Upper lobe of left lung (tissue), 6 donors: ENCODE measurements around the gene RASGRF2. TPM values are rescaled to one million over a fixed set of nuclear protein-coding genes. Genes with fewer than 3 reads are reported as not detected.
A peak's percentile ranks its signal among the peaks of the same experiment; 100 is the strongest.

Source experiments
- ATAC-seq, 2 donors: fragments of 200-7000 bp; cut with Tn5 transposase; one replicate each; pipeline ENCODE4 v1.9.1; 2022; ENCODE audit warnings: mild to moderate bottlenecking in 2 of 2, moderate library complexity in 2 of 2; ENCODE audit not compliant: low FRiP score in 2 of 2
- DNase-seq, 2 donors: peaks; one replicate each; pipeline ENCODE4 v3.0.0-alpha.2; 2019 to 2020
- H3K27ac ChIP-seq, 4 donors: fragments of 200-600 bp; sonication (generic); one replicate each; pipeline ENCODE4 v1.5.1; 2016 to 2019
- H3K27me3 ChIP-seq, 4 donors: fragments of 200-600 bp; sonication (generic); one replicate each; pipeline ENCODE4 v1.5.1; 2017 to 2019
- H3K36me3 ChIP-seq, 4 donors: fragments of 200-600 bp; sonication (generic); one replicate each; pipeline ENCODE4 v1.5.1; 2016 to 2019
- H3K4me1 ChIP-seq, 4 donors: fragments of 200-600 bp; sonication (generic); one replicate each; pipeline ENCODE4 v1.5.1; 2018 to 2019
- H3K4me3 ChIP-seq, 4 donors: fragments of 200-600 bp; sonication (generic); one replicate each; pipeline ENCODE4 v1.5.1; 2017 to 2019; ENCODE audit warnings: mild to moderate bottlenecking in 2 of 4, moderate library complexity in 1 of 4
- H3K9me3 ChIP-seq, 4 donors: fragments of 200-600 bp; sonication (generic); one replicate each; pipeline ENCODE4 v1.5.1; 2018 to 2019
- EP300 ChIP-seq, 4 donors: sonication (generic); formaldehyde crosslinking; IDR thresholded peaks; one replicate each; pipeline ENCODE4 v1.5.1; 2017; ENCODE audit warnings: antibody characterized with exemption in 4 of 4, control low read depth in 2 of 4
- POLR2A ChIP-seq, 4 donors: fragments of 450-650 bp; IDR thresholded peaks; one replicate each; pipeline ENCODE4 v1.5.1; 2016 to 2017; ENCODE audit warnings: antibody characterized with exemption in 4 of 4, mild to moderate bottlenecking in 2 of 4
- POLR2AphosphoS5 ChIP-seq, 2 donors: sonication (generic); formaldehyde crosslinking; IDR thresholded peaks; one replicate each; pipeline ENCODE4 v1.5.1; 2017; ENCODE audit warnings: antibody characterized with exemption in 2 of 2
- WGBS, 2 donors: methylation state at CpG; one replicate each; pipeline ENCODE4 v1.1.5; 2017 to 2018; 5-methylcytosine and 5-hydroxymethylcytosine counted together
- total RNA-seq, 6 donors: library from RNA; depleted of rRNA in 4 of 6; stranded (reverse); fragments of >200 nt in 4 of 6; gene quantifications; one replicate each; pipeline versions ENCODE4 v1.1.0 to v1.2.1, GENCODE V29; 2016 to 2021
- TF ChIP-seq, protein P1 (sequence below), 6 experiments: fragments of 450-650 bp in 4 of 6; fragments of 200-600 bp in 2 of 6; sonication (generic) in 2 of 6; IDR thresholded peaks; one replicate each; pipeline ENCODE4 v1.5.1; 2016 to 2019; ENCODE audit warnings: antibody characterized with exemption in 6 of 6
- donor health status: DM: no; HTN: no; CAD: no; lungs with moderate emphysema.
- donor health status: DM: no; HTN: yes; CAD: no; lungs with severe emphysema.

RASGRF2 gene
- total RNA-seq, 6 donors from 2014 or later: 1.5 to 10.5 (median 4.9) TPM

GRCh38 chr5:80976985-80977384, 16.8 kb downstream of the RASGRF2 start:
- no peak for DNase-seq
- 60 to 74% methylated on average over 4 of the region's 4 CpGs for WGBS, 2 donors
- H3K27ac ChIP-seq: no peak overlapping the region

GRCh38 chr5:80977764-80978163, 17.6 kb downstream of the RASGRF2 start:
- H3K27ac ChIP-seq: no peak overlapping the region
- no peaks in the 10 kb centered on the region for H3K4me1 ChIP-seq
- DNase-seq: no peak
- ATAC-seq: no peak
- H3K9me3 ChIP-seq: no peaks in the 10 kb centered on the region
- 92 to 100% methylated on average over 1 of the region's 1 CpG for WGBS, 2 donors
- TF ChIP-seq, protein P1, sequence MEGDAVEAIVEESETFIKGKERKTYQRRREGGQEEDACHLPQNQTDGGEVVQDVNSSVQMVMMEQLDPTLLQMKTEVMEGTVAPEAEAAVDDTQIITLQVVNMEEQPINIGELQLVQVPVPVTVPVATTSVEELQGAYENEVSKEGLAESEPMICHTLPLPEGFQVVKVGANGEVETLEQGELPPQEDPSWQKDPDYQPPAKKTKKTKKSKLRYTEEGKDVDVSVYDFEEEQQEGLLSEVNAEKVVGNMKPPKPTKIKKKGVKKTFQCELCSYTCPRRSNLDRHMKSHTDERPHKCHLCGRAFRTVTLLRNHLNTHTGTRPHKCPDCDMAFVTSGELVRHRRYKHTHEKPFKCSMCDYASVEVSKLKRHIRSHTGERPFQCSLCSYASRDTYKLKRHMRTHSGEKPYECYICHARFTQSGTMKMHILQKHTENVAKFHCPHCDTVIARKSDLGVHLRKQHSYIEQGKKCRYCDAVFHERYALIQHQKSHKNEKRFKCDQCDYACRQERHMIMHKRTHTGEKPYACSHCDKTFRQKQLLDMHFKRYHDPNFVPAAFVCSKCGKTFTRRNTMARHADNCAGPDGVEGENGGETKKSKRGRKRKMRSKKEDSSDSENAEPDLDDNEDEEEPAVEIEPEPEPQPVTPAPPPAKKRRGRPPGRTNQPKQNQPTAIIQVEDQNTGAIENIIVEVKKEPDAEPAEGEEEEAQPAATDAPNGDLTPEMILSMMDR (IDR thresholded peaks at IDR 0.05): no peak
- TF ChIP-seq POLR2A (IDR thresholded peaks at IDR 0.05): no peak
- no peak for TF ChIP-seq POLR2AphosphoS5 (IDR thresholded peaks at IDR 0.05)
- TF ChIP-seq EP300 (IDR thresholded peaks at IDR 0.05): no peak
- H3K4me3 ChIP-seq: no peak overlapping the region
- H3K27me3 ChIP-seq: no peaks in the 10 kb centered on the region
- H3K36me3 ChIP-seq: no peaks in the 10 kb centered on the region

More at GRCh38 chr5:80976985-80977384, 16.8 kb downstream of the RASGRF2 start:
- Histone ChIP-seq H3K4me1 (no peaks in the 10 kb centered on the region), H3K4me3 (no peak overlapping the region), H3K9me3 (no peaks in the 10 kb centered on the region), H3K27me3 (no peaks in the 10 kb centered on the region), H3K36me3 (no peaks in the 10 kb centered on the region)
- no peak for ATAC-seq
- no peak for TF ChIP-seq POLR2AphosphoS5 (IDR thresholded peaks at IDR 0.05)
- no peak for TF ChIP-seq EP300 (IDR thresholded peaks at IDR 0.05)
- TF ChIP-seq POLR2A (IDR thresholded peaks at IDR 0.05): no peak
- TF ChIP-seq, protein P1 (IDR thresholded peaks at IDR 0.05): no peak

GRCh38 chr5:80978772-80979317, 18.7 kb downstream of the RASGRF2 start:
- Histone ChIP-seq H3K36me3 (no peaks in the 10 kb centered on the region), H3K4me1 (no peaks in the 10 kb centered on the region), H3K4me3 (no peak overlapping the region), H3K27me3 (no peaks in the 10 kb centered on the region), H3K9me3 (no peaks in the 10 kb centered on the region), H3K27ac (no peak overlapping the region)
- DNase-seq (no peak), ATAC-seq (no peak)
- WGBS, 2 donors: 68 to 74% methylated on average over 1 of the region's 1 CpG
- TF ChIP-seq POLR2A (IDR thresholded peaks at IDR 0.05) (no peak), POLR2AphosphoS5 (IDR thresholded peaks at IDR 0.05) (no peak), EP300 (IDR thresholded peaks at IDR 0.05) (no peak)
- TF ChIP-seq, protein P1 (IDR thresholded peaks at IDR 0.05): no peak

GRCh38 chr5:80982093-80982492, 21.9 kb downstream of the RASGRF2 start:
- TF ChIP-seq POLR2A (IDR thresholded peaks at IDR 0.05) (no peak), POLR2AphosphoS5 (IDR thresholded peaks at IDR 0.05) (no peak), EP300 (IDR thresholded peaks at IDR 0.05) (no peak)
- TF ChIP-seq, protein P1 (IDR thresholded peaks at IDR 0.05): no peak
- ATAC-seq: no peak
- DNase-seq: no peak
- no peaks in the 10 kb centered on the region for H3K27me3 ChIP-seq
- H3K4me3 ChIP-seq: no peak overlapping the region
- WGBS, 2 donors: 70 to 84% methylated on average over 4 of the region's 4 CpGs
- H3K4me1 ChIP-seq: no peaks in the 10 kb centered on the region
- no peak overlapping the region for H3K27ac ChIP-seq
- H3K9me3 ChIP-seq: no peaks in the 10 kb centered on the region
- no peaks in the 10 kb centered on the region for H3K36me3 ChIP-seq

GRCh38 chr5:80985600-80986228, 25.6 kb downstream of the RASGRF2 start:
- TF ChIP-seq POLR2AphosphoS5 (IDR thresholded peaks at IDR 0.05): no peak
- TF ChIP-seq EP300 (IDR thresholded peaks at IDR 0.05): no peak
- TF ChIP-seq, protein P1 (IDR thresholded peaks at IDR 0.05): no peak
- no peak for TF ChIP-seq POLR2A (IDR thresholded peaks at IDR 0.05)
- DNase-seq (no peak), ATAC-seq (no peak)
- Histone ChIP-seq H3K27me3 (no peaks in the 10 kb centered on the region), H3K27ac (peak overlapping the region in 2 of 4 donors; percentile 2 to 29), H3K9me3 (no peaks in the 10 kb centered on the region), H3K4me1 (no peaks in the 10 kb centered on the region), H3K4me3 (no peak overlapping the region), H3K36me3 (no peaks in the 10 kb centered on the region)
- 35 to 36% methylated on average over 2 of the region's 2 CpGs for WGBS, 2 donors
